ENCODE measurements around the gene CRTC3. TPM values are rescaled to one million over a fixed set of nuclear protein-coding genes. Genes with fewer than 3 reads are reported as not detected.

CRTC3 gene
- total and polyA plus RNA-seq, 11 donors: 12.0 to 42.2 (median 24.0) TPM

DNA sequence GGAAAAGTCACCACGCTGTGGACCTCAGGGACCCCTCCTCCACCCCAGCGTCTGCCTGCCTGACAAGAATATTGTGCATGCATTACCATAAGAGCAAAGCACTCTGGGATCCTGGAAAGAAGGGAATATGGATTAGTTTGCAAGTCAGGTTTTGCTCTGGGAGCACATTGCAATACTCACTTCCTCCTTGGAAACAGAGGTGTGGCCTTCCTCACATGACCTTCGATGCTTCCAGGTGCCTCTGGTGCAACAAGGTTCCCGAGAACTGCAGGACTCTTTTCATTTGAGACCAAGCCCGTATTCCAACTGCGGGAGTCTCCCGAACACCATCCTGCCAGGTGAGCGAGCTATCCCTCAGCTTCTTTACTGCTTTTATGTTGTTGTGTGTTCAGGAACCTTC lies 111.1 kb downstream of the CRTC3 start:
- no peak for TF ChIP-seq CTCF (IDR thresholded peaks at IDR 0.05)
- no peak for TF ChIP-seq POLR2A (IDR thresholded peaks at IDR 0.05)
- H3K27me3 ChIP-seq: no peaks in the 10 kb centered on the region
- no peak overlapping the region for H3K27ac ChIP-seq
- H3K9me3 ChIP-seq: no peaks in the 10 kb centered on the region
- intact Hi-C loops (cut with DNase I): no loop called here
- DNase-seq (no peak), ATAC-seq (no peak)
- H3K36me3 ChIP-seq: peaks cover 3 to 79% (median 64%) of the 10 kb centered on the region in 9 donors
- 92 to 93% (median 92%) methylated on average over 8 of the region's 8 CpGs for WGBS, 4 donors
- H3K4me1 ChIP-seq: no peaks in the 10 kb centered on the region
- H3K4me3 ChIP-seq: no peak overlapping the region

DNA sequence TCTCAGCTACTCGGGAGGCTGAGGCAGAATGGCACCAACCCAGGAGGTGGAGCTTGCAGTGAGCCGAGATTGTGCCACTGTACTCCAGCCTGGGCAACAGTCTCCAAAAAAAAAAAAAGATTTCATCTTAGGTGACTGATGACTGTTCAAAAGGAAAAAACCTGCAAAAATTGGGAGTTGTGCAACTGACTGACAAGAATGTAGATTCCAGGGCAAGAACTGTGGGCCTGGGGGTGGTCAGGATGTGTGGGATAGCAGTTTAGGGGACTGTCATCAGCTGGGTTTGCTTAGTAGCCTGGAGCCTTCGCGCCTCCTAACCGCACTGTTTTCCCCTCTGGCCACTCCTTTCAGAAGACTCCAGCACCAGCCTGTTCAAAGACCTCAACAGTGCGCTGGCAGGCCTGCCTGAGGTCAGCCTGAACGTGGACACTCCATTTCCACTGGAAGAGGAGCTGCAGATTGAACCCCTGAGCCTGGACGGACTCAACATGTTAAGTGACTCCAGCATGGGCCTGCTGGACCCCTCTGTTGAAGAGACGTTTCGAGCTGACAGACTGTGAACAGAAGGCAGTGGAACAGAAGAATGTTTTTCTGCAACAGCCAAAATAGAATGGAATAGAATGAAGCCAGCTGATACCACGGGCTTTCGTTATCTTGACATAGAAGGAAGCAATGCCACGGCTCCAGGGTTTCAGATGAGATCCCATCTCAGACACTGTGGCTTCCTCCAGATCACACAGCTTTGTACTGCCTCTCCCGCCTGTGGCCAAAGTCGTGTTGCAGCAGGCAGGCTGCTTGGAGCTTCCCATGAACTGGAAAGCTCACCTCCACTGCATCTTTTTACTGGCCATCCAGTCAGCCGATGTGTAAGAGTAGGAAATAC lies 112.1 kb downstream of the CRTC3 start:
- H3K4me1 ChIP-seq: no peaks in the 10 kb centered on the region
- 72 to 77% (median 76%) methylated on average over 15 to 16 of the region's 16 CpGs for WGBS, 4 donors
- H3K9me3 ChIP-seq: no peaks in the 10 kb centered on the region
- H3K27ac ChIP-seq: no peak overlapping the region
- H3K36me3 ChIP-seq: peaks cover 3 to 79% (median 64%) of the 10 kb centered on the region in 9 donors
- H3K4me3 ChIP-seq: no peak overlapping the region
- DNase-seq: no peak
- no peak for TF ChIP-seq POLR2A (IDR thresholded peaks at IDR 0.05)
- TF ChIP-seq CTCF (IDR thresholded peaks at IDR 0.05): no peak
- ATAC-seq: no peak
- intact Hi-C loops (cut with DNase I): no loop called here
- no peaks in the 10 kb centered on the region for H3K27me3 ChIP-seq

GRCh38 chr15:90642464-90643300 lies 113.0 kb downstream of the CRTC3 start:
- WGBS, 4 donors: 91 to 95% (median 94%) methylated on average over 14 to 30 of the region's 30 CpGs
- peak in 3 of 4 donors; percentile 15 to 27 (median 23) for ATAC-seq
- H3K36me3 ChIP-seq: peaks cover 3 to 74% (median 64%) of the 10 kb centered on the region in 9 donors

More at GRCh38 chr15:90642464-90643300, 113.0 kb downstream of the CRTC3 start:
- intact Hi-C loops (cut with DNase I): no loop called here
- Histone ChIP-seq H3K27me3 (no peaks in the 10 kb centered on the region), H3K4me1 (peaks cover 0 to 1% (median 0%) of the 10 kb centered on the region in 12 donors), H3K27ac (no peak overlapping the region), H3K9me3 (no peaks in the 10 kb centered on the region), H3K4me3 (no peak overlapping the region)
- TF ChIP-seq CTCF (IDR thresholded peaks at IDR 0.05): no peak
- TF ChIP-seq POLR2A (IDR thresholded peaks at IDR 0.05): no peak
- DNase-seq: peak in 1 of 5 donors; percentile 64
